Measurements from ENCODE around the gene KCNK13. TPM values are rescaled to one million over a fixed set of nuclear protein-coding genes. Genes with fewer than 3 reads are reported as not detected.

KCNK13 gene
- total and polyA plus RNA-seq, 2 of the 4 experiments (the other 2 are of a cell fraction) = not detected

DNA sequence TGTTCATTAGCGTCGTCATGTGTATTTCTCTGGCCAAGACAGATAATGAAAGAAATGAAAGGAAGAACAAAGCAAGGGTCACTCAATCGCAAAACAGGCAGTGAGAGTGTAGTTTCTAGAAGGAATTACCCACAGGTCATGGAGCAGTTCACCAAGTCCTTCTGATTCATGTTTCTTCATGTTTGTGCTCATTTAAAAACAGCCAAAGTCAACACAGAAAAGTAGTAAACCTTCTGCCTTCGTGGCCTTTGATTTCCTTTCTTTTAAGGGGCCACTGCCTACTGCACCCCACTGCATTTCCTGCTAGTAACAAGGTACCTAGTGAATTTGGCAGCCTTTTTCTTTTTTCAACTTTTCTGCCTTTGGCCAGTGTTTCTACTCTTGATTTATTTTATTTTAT, 75.1 kb downstream of the KCNK13 start:
- Histone ChIP-seq H3K27ac (ENCODE audit: insufficient read depth, low read length) (no peak overlapping the region), H3K79me1 (ENCODE audit: low read depth in 1 of 2, low read length in 2 of 2) (no peaks in the 10 kb centered on the region), H2AK9ac (replicated peaks; ENCODE audit: low read depth, low read length, poor library complexity) (no peak overlapping the region), H3K9ac (ENCODE audit: low read depth, low read length) (no peak overlapping the region), H3K9me3 (ENCODE audit: control insufficient read depth, insufficient read depth, low read length) (no peaks in the 10 kb centered on the region), H3K27me3 (ENCODE audit: control insufficient read depth, insufficient read depth, low read length) (peaks cover 8% of the 10 kb centered on the region), H2BK20ac (ENCODE audit: low read depth, low read length) (no peak overlapping the region), H3K23ac (ENCODE audit: low read depth, low read length) (no peak overlapping the region), H4K8ac (ENCODE audit: low read depth in 2 of 2, low read length in 2 of 2) (no peak overlapping the region), H2AFZ (replicated peaks; ENCODE audit: low read length, poor library complexity) (no peak overlapping the region), H3K9me1 (ENCODE audit: insufficient read depth, low read length) (no peaks in the 10 kb centered on the region), H4K20me1 (ENCODE audit: insufficient read depth, low read length) (no peaks in the 10 kb centered on the region), H3K56ac (ENCODE audit: extremely low read depth, insufficient read depth, low read length) (no peak overlapping the region), H3K4me2 (ENCODE audit: low read depth, low read length) (no peak overlapping the region), H3K4me1 (ENCODE audit: control insufficient read depth, insufficient read depth, low read length) (peaks cover 3% of the 10 kb centered on the region; the same call in 1 of the 2 replicates), H2AK5ac (ENCODE audit: low read depth, low read length) (no peak overlapping the region), H4K5ac (ENCODE audit: low read depth, low read length) (no peak overlapping the region), H3K4ac (ENCODE audit: low read depth, low read length) (no peak overlapping the region), H3K36me3 (ENCODE audit: control insufficient read depth, insufficient read depth, low read length) (no peaks in the 10 kb centered on the region), H2BK5ac (ENCODE audit: low read depth, low read length, poor library complexity, severe bottlenecking) (no peak overlapping the region), H2BK120ac (ENCODE audit: low read depth, low read length) (no peak overlapping the region), H3K14ac (replicated peaks; ENCODE audit: low read depth, low read length) (no peak overlapping the region), H2BK15ac (ENCODE audit: low read depth, low read length) (no peak overlapping the region), H3K4me3 (ENCODE audit: insufficient read depth, low read depth, low read length) (no peak overlapping the region), H3K18ac (ENCODE audit: low read depth, low read length) (no peak overlapping the region), H4K91ac (ENCODE audit: insufficient read depth, low read depth, low read length) (no peak overlapping the region)
- 40% methylated on average over 1 of the region's 4 CpGs; no CpG with 5 or more reads in 1 of the 2 experiments for WGBS, 2 experiments (ENCODE audit: extremely low coverage in 2 of 2, insufficient read length in 1 of 2)
- in situ Hi-C loops (cut with MboI; ENCODE audit: low sequenced_read_pairs) = no loop called here
- no TSS peak for BruUV-seq (replicated peaks)
- ChIA-PET POLR2A (ENCODE audit: unreplicated experiment) (no interaction called here), CTCF (interaction anchor here (1.1 kb wide), 1 partner anchor 15 kb away, joined by 3 read pairs; no protein-coding TSS in a partner anchor)
- no peak for DNase-seq
- dilution Hi-C loops (cut with HindIII; ENCODE audit: low sequenced_read_pairs, unreplicated experiment) = no loop called here
- TF ChIP-seq RFX5 (IDR thresholded peaks at IDR 0.05; ENCODE audit: low read depth, low read length) (no peak), RAD21 (IDR thresholded peaks at IDR 0.05; ENCODE audit: low read length) (no peak), SMC3 (IDR thresholded peaks at IDR 0.05; ENCODE audit: low read depth, low read length) (no peak), MXI1 (IDR thresholded peaks at IDR 0.05; ENCODE audit: borderline replicate concordance, low read depth, low read length) (no peak), FOS (IDR thresholded peaks at IDR 0.05; ENCODE audit: low read depth, low read length) (no peak), ELK1 (IDR thresholded peaks at IDR 0.05; ENCODE audit: borderline replicate concordance, low read depth, low read length) (no peak), RCOR1 (IDR thresholded peaks at IDR 0.05; ENCODE audit: insufficient replicate concordance, low read length) (no peak), POLR2A (IDR thresholded peaks at IDR 0.05; ENCODE audit: low read depth, low read length) (no peak), MAZ (IDR thresholded peaks at IDR 0.05; ENCODE audit: borderline replicate concordance, low read depth, low read length) (no peak), MAFK (IDR thresholded peaks at IDR 0.05; ENCODE audit: low read depth, low read length) (no peak)
- intact Hi-C loops (cut with micrococcal nuclease) = no loop called here
- no peak for ATAC-seq (ENCODE audit: low read depth)
